ENCODE data around the gene GATC. TPM values are rescaled to one million over a fixed set of nuclear protein-coding genes. Genes with fewer than 3 reads are reported as not detected.

GATC gene
- total RNA-seq, 4 donors from 2014 or later: 18.1 to 29.3 (median 25.5) TPM

DNA sequence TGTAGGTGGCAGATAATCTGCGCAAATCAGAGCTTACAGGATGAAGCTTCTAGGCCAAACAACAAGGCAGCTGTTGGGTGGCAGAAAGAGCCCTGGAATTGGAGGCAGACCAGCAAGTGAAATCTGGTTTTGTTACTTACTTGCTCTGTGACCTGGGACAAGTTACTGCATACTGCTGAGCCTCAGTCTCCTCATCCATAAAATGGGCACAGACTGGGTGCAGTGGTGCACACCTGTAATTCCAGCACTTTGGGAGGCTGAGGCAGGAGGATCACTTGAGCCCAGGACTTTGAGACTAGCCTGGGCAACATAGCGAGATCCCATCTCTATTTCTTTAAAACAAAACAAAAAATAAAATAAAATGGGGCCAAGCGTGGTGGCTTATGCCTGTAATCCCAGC, 39.7 kb upstream of the GATC start:
- TF ChIP-seq, protein P1, sequence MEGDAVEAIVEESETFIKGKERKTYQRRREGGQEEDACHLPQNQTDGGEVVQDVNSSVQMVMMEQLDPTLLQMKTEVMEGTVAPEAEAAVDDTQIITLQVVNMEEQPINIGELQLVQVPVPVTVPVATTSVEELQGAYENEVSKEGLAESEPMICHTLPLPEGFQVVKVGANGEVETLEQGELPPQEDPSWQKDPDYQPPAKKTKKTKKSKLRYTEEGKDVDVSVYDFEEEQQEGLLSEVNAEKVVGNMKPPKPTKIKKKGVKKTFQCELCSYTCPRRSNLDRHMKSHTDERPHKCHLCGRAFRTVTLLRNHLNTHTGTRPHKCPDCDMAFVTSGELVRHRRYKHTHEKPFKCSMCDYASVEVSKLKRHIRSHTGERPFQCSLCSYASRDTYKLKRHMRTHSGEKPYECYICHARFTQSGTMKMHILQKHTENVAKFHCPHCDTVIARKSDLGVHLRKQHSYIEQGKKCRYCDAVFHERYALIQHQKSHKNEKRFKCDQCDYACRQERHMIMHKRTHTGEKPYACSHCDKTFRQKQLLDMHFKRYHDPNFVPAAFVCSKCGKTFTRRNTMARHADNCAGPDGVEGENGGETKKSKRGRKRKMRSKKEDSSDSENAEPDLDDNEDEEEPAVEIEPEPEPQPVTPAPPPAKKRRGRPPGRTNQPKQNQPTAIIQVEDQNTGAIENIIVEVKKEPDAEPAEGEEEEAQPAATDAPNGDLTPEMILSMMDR (IDR thresholded peaks at IDR 0.05; ENCODE audit: low read depth): no peak

DNA sequence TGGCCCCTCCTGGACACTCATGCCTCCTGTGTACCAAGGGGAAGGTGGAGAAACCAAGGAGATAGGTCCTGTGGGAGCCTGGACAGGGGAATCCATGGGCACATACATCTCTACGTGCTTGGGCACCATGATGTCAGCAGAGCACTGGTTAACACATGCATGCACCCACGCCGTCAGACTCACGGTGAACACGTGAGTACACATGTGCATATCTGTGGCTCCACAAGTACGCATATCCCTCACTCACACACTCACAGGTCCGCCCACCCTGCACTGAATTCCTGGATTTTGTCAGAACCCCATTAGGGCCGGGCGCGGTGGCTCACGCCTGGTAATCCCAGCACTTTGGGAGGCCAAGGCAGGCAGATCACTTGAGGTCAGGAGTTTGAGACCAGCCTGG, 37.5 kb upstream of the GATC start:
- TF ChIP-seq, protein P1 (IDR thresholded peaks at IDR 0.05; ENCODE audit: low read depth): no peak

DNA sequence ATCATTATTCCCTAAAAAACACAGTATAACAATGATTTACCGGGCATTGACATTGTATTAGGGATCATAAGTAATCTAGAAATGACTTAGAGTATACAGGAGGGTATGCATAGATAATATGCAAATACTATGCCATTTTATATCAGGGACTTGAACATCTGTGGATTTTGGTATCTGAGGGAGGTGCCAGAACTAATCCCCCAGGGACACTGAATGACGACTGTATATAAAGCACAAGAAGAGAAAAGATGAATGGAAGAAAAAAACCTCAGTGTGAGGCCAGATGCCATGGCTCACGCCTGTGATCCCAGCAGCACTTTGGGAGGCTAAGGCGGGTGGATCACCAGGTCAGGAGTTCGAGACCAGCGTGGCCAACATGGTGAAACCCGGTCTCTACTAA, 33.8 kb upstream of the GATC start:
- TF ChIP-seq, protein P1 (IDR thresholded peaks at IDR 0.05; ENCODE audit: low read depth): no peak

DNA sequence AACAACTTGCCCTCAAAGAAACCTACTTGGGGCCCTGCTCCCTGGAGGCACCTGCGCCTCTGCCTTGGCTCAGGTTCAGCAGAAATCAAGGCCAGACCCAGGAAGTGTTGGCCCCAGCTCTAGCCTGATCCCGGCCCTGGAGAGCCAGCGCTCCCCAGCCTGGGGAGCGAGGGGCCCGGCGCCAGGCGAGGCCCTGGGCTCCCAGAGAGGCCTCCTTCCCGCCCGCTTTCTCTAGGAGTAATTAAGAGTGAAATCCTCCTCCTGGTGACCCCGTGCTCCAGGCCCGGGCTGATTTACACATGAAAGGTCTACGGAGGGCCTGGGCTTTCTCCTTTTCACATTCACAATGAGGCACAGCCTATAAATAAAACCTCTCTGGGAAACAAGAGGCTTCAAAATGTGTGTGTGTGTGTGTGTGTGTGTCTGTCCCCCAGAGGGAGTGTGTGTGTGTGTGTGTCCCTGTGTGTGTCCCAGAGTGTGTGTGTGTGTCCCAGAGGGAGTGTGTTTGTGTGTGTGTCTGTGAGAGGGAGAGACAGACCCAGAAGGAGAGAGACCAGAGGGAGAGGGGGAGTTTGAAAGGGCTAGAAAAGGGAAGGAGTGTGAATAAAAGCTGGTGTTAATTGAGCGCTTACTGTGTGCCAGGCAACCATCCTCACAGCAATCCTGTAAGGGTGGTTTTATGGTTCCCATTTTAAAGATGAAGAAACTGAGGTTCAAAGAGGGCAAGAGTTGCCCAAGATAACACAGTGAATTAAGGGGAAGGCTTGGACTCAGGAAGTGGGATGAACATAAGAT, 32.1 kb upstream of the GATC start:
- TF ChIP-seq, protein P1 (IDR thresholded peaks at IDR 0.05; ENCODE audit: low read depth): no peak

DNA sequence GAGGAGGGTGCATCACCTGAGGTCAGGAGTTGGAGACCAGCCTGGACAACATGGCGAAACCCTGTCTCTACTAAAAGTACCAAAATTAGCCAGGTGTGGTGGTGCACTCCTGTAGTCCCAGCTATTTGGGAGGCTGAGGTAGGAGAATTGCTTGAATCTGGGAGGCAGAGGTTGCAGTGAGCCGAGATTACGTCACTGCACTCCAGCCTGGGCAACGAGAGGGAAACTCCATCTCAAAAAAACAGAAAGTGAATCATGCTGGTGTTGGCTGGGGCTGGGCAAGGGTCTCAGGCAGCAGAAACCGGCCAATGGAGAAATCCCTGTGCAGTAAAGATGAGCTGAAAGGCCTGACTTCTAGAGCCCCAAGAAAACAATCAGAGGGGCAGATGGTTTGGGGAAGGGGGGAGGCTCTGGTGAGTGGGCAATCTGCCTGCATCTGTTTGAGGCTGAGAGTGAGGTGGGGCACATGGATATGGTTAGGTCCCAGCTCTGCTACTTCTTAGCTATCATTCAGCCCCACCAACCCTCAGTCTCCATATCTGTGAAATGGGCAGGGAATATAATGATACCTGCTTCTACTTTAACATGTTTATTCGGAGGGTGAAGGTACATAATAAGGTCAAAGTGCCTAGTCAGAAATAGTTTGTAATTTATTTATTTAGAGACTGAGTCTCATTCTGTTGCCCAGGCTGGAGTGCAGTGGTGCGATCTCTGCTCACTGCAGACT, 29.6 kb upstream of the GATC start:
- TF ChIP-seq, protein P1 (IDR thresholded peaks at IDR 0.05; ENCODE audit: low read depth): no peak

DNA sequence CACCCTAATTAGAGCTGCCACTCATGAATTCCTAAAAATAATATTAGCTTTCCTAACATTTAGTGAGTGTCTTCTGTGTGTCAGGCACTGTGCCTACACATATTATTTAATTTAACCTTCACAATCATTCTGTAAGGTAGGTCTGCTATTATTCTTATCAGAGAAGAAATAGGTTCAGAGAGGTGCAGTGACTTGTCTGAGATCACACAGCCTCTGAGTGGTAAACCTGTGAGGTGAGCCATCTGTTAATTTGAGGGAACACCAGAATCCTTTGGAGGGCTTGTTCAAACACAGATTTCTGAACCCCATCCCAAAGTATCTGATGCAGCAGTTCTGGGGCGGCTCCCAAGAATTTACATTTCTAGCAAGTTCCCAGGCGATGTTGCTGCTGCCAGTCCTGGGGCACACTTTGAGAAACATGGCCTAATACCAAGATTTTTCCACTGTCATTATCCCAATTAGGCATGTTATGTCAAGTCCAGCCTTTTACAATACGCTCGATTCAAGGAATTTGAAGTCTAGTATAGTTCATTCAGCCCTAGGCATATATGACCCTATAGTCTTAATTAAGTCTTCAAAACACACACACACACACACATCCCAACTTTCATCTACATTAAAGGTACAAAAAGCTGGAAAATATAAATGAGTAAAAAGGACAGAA, 28.2 kb upstream of the GATC start:
- TF ChIP-seq, protein P1 (IDR thresholded peaks at IDR 0.05; ENCODE audit: low read depth): no peak

DNA sequence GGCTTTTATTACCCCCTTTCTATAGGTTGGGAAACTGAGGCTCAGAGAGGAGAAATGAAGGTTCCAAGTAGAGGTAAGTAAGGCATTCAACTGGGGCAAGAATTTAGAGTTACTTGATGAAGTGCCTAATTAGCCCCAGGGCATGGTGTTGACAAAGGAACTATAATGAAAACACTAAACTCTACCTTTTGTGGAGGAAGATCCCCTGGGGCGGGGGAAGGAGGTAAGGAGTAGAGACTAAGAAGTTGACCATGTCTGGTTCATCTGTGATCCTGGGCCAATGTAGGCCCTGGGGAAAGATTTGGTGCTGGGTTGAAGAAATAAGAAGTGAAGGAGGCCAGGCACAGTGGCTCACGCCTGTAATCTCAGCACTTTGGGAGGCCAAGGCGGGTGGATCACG, 24.5 kb upstream of the GATC start:
- TF ChIP-seq, protein P1 (IDR thresholded peaks at IDR 0.05; ENCODE audit: low read depth): no peak
